H9 (cell line): ENCODE measurements around the gene PAQR5. TPM values are rescaled to one million over a fixed set of nuclear protein-coding genes. Genes with fewer than 3 reads are reported as not detected.

ENCODE experiments used
- DNase-seq: peaks from one replicate; pipeline ENCODE4 v3.0.0-alpha.2; 2017
- H2AFZ ChIP-seq: one replicate; pipeline ENCODE4 v1.6.1; 2013; ENCODE audit warnings: mild to moderate bottlenecking, low read length, control low read depth, moderate library complexity
- H2AK5ac ChIP-seq: 2 replicates; pipeline ENCODE4 v1.6.1; 2013; ENCODE audit warnings: low read length, control low read depth, mixed read lengths; ENCODE audit not compliant: insufficient read length
- H2BK120ac ChIP-seq: one replicate; pipeline ENCODE4 v1.6.1; 2013; ENCODE audit warnings: low read depth, mild to moderate bottlenecking, low read length, control low read depth, inconsistent platforms; ENCODE audit not compliant: poor library complexity, severe bottlenecking
- H2BK12ac ChIP-seq: 2 replicates; pipeline ENCODE4 v1.6.1; 2013; ENCODE audit warnings: low read length, control low read depth, mixed read lengths, low read depth; ENCODE audit not compliant: insufficient read length
- H2BK15ac ChIP-seq: 2 replicates; pipeline ENCODE4 v1.6.1; 2013; ENCODE audit warnings: low read depth, low read length, control low read depth
- H2BK20ac ChIP-seq: one replicate; pipeline ENCODE4 v1.6.1; 2013; ENCODE audit warnings: low read depth, mild to moderate bottlenecking, low read length, control low read depth, inconsistent platforms; ENCODE audit not compliant: poor library complexity, severe bottlenecking
- H2BK5ac ChIP-seq: 2 replicates; pipeline ENCODE4 v1.6.1; 2013; ENCODE audit warnings: low read length, control low read depth, mixed read lengths; ENCODE audit not compliant: insufficient read length
- H3K14ac ChIP-seq: 2 replicates; pipeline ENCODE4 v1.6.1; 2013; ENCODE audit warnings: low read length, control low read depth; ENCODE audit not compliant: insufficient read depth
- H3K18ac ChIP-seq: 2 replicates; pipeline ENCODE4 v1.6.1; 2013; ENCODE audit warnings: low read depth, mild to moderate bottlenecking, mixed read lengths, low read length, control low read depth; ENCODE audit not compliant: insufficient read length
- H3K23ac ChIP-seq: 2 replicates; pipeline ENCODE4 v1.6.1; 2013; ENCODE audit warnings: low read length, control low read depth, mixed read lengths, low read depth; ENCODE audit not compliant: insufficient read length
- H3K23me2 ChIP-seq: 2 replicates; pipeline ENCODE4 v1.6.1; 2013; ENCODE audit warnings: low read depth, mild to moderate bottlenecking, mixed read lengths, low read length, control low read depth; ENCODE audit not compliant: insufficient read length, poor library complexity, severe bottlenecking
- H3K27ac ChIP-seq: 2 replicates; pipeline ENCODE4 v1.5.1; 2013; ENCODE audit warnings: low read length, control low read depth, mixed read lengths, low read depth; ENCODE audit not compliant: insufficient read length
- H3K27me3 ChIP-seq: 2 replicates; pipeline ENCODE4 v1.6.1; 2013; ENCODE audit warnings: low read length, control low read depth, inconsistent platforms; ENCODE audit not compliant: insufficient read depth
- H3K4ac ChIP-seq: 2 replicates; pipeline ENCODE4 v1.6.1; 2013; ENCODE audit warnings: low read depth, mild to moderate bottlenecking, control low read depth, inconsistent platforms, low read length, moderate library complexity
- H3K4me1 ChIP-seq: 2 replicates; pipeline ENCODE4 v1.6.1; 2013; ENCODE audit warnings: low read length, control low read depth, inconsistent platforms; ENCODE audit not compliant: insufficient read depth
- H3K4me2 ChIP-seq: 2 replicates; pipeline ENCODE4 v1.6.1; 2013; ENCODE audit warnings: low read length, control low read depth, mixed read lengths; ENCODE audit not compliant: insufficient read length, insufficient read depth
- H3K56ac ChIP-seq: 2 replicates; pipeline ENCODE4 v1.6.1; 2013; ENCODE audit warnings: low read depth, mild to moderate bottlenecking, mixed read lengths, low read length, control low read depth; ENCODE audit not compliant: insufficient read length
- H3K79me1 ChIP-seq: 2 replicates; pipeline ENCODE4 v1.6.1; 2013; ENCODE audit warnings: low read depth, mild to moderate bottlenecking, moderate library complexity, low read length, control low read depth, inconsistent platforms; ENCODE audit not compliant: insufficient read depth, poor library complexity, severe bottlenecking
- H3K79me2 ChIP-seq: 2 replicates; pipeline ENCODE4 v1.6.1; 2013; ENCODE audit warnings: low read length, control low read depth, inconsistent platforms; ENCODE audit not compliant: insufficient read depth
- H3K9ac ChIP-seq: 2 replicates; pipeline ENCODE4 v1.6.1; 2013; ENCODE audit warnings: low read length, control low read depth, mixed read lengths; ENCODE audit not compliant: insufficient read length; ENCODE audit errors: extremely low read depth
- H3K9me3 ChIP-seq: one replicate; pipeline ENCODE4 v1.6.1; 2013; ENCODE audit warnings: low read depth, low read length, inconsistent platforms; ENCODE audit not compliant: control insufficient read depth
- H3T11ph ChIP-seq: one replicate; pipeline ENCODE4 v1.6.1; 2013; ENCODE audit warnings: mild to moderate bottlenecking, low read length, control low read depth, inconsistent platforms
- H4K20me1 ChIP-seq: one replicate; pipeline ENCODE4 v1.6.1; 2013; ENCODE audit not compliant: control insufficient read depth, insufficient read length, insufficient read depth
- H4K5ac ChIP-seq: 2 replicates; pipeline ENCODE4 v1.6.1; 2013; ENCODE audit warnings: low read depth, mild to moderate bottlenecking, mixed read lengths, low read length, control low read depth; ENCODE audit not compliant: insufficient read length
- H4K8ac ChIP-seq: replicated peaks from 2 replicates; pipeline ENCODE4 v1.6.1; 2013; ENCODE audit warnings: low read length, control low read depth, mixed read lengths, low read depth; ENCODE audit not compliant: insufficient read length
- H4K91ac ChIP-seq: 2 replicates; pipeline ENCODE4 v1.6.1; 2013; ENCODE audit warnings: low read depth, mild to moderate bottlenecking, moderate library complexity, mixed read lengths, low read length, control low read depth; ENCODE audit not compliant: insufficient read length
- H3K27ac Mint-ChIP-seq, 3 experiments: 2 replicates in 2 of 3; 3 replicates in 1 of 3; pipeline ENCODE4 v1.8.0; 2020 to 2021; ENCODE audit warnings: mixed read lengths in 3 of 3, mild to moderate bottlenecking in 1 of 3, moderate library complexity in 1 of 3
- H3K27me3 Mint-ChIP-seq: 2 replicates; pipeline ENCODE4 v1.8.0; 2021; ENCODE audit warnings: low read depth, mild to moderate bottlenecking, moderate library complexity, mixed read lengths
- H3K36me3 Mint-ChIP-seq, 3 experiments: 2 replicates in 2 of 3; 3 replicates in 1 of 3; pipeline ENCODE4 v1.8.0; 2020 to 2021; ENCODE audit warnings: low read depth in 3 of 3, mixed read lengths in 3 of 3; ENCODE audit not compliant: insufficient read depth in 1 of 3
- H3K4me1 Mint-ChIP-seq, 2 experiments: 2 replicates each; pipeline ENCODE4 v1.8.0; 2020; ENCODE audit warnings: mixed read lengths in 2 of 2
- H3K4me3 Mint-ChIP-seq, 2 experiments: 2 replicates in 1 of 2; 3 replicates in 1 of 2; pipeline ENCODE4 v1.8.0; 2020 to 2021; ENCODE audit warnings: mild to moderate bottlenecking in 2 of 2, mixed read lengths in 2 of 2, moderate library complexity in 1 of 2
- H3K9me3 Mint-ChIP-seq, 2 experiments: 2 replicates in 1 of 2; 3 replicates in 1 of 2; pipeline ENCODE4 v1.8.0; 2020; ENCODE audit warnings: mild to moderate bottlenecking in 2 of 2, mixed read lengths in 2 of 2, moderate library complexity in 1 of 2
- CTCF ChIP-seq: fragments of 200-600 bp; sonication (generic); conservative IDR thresholded peaks from 3 replicates; pipeline ENCODE4 v1.8.0; 2021; ENCODE audit warnings: antibody characterized with exemption, mild to moderate bottlenecking
- WGBS: extraction: QIAGEN DNeasy Blood & Tissue Kit; methylation state at CpG from one replicate; pipeline ENCODE4 v1.1.7; 2013; ENCODE audit warnings: missing lambda C conversion rate, low lambda C conversion rate, mixed read lengths; ENCODE audit not compliant: insufficient read length; ENCODE audit errors: extremely low coverage; 5-methylcytosine and 5-hydroxymethylcytosine counted together
- total RNA-seq: library from RNA; stranded (reverse); gene quantifications from 2 replicates; pipeline ENCODE4 v1.2.1, GENCODE V29; 2021

PAQR5 gene
- total RNA-seq, 1 experiment from 2014 or later = 1.6 TPM

- H3K36me3 Mint-ChIP-seq = no peaks in the 10 kb centered on the region
- H4K8ac ChIP-seq = no peak overlapping the region
Measured at GRCh38 chr15:69395460-69395859, 96.7 kb downstream of the PAQR5 start.

More at GRCh38 chr15:69395460-69395859, 96.7 kb downstream of the PAQR5 start:
- no peak overlapping the region for H2BK20ac ChIP-seq
- H2BK120ac ChIP-seq = no peak overlapping the region
- no peak overlapping the region for H2AFZ ChIP-seq
- no peak overlapping the region for H3K56ac ChIP-seq
- H2AK5ac ChIP-seq = no peak overlapping the region
- H4K5ac ChIP-seq = no peak overlapping the region
- Mint-ChIP-seq H3K4me1 (peaks cover 15 to 24% of the 10 kb centered on the region in 2 experiments), H3K4me3 (no peak overlapping the region), H3K27ac (no peak overlapping the region), H3K27me3 (peaks cover 11% of the 10 kb centered on the region), H3K9me3 (no peaks in the 10 kb centered on the region)
- H4K91ac ChIP-seq = no peak overlapping the region
- peaks cover 3% of the 10 kb centered on the region; the same call in 1 of the 2 replicates for H3K4me1 ChIP-seq
- no peak overlapping the region for H3T11ph ChIP-seq
- no peak for TF ChIP-seq CTCF
- no peaks in the 10 kb centered on the region for H3K79me2 ChIP-seq
- H2BK15ac ChIP-seq = no peak overlapping the region
- H3K79me1 ChIP-seq = no peaks in the 10 kb centered on the region
- H3K14ac ChIP-seq = no peak overlapping the region
- H3K4ac ChIP-seq = no peak overlapping the region
- no peaks in the 10 kb centered on the region for H3K23me2 ChIP-seq
- no peak overlapping the region for H3K4me2 ChIP-seq
- no CpG with 5 or more reads among the region's 10 CpGs for WGBS
- H3K9ac ChIP-seq = no peak overlapping the region
- no peak overlapping the region for H3K27ac ChIP-seq
- no peaks in the 10 kb centered on the region for H3K9me3 ChIP-seq
- H2BK5ac ChIP-seq = no peak overlapping the region
- H3K27me3 ChIP-seq = no peaks in the 10 kb centered on the region
- H2BK12ac ChIP-seq = no peak overlapping the region
- DNase-seq = no peak
- no peaks in the 10 kb centered on the region for H4K20me1 ChIP-seq
- no peak overlapping the region for H3K23ac ChIP-seq
- H3K18ac ChIP-seq = no peak overlapping the region
